Neural cell (in vitro differentiated cells): ENCODE results near the gene TSPOAP1. TPM values are rescaled to one million over a fixed set of nuclear protein-coding genes. Genes with fewer than 3 reads are reported as not detected.

Source experiments
- H2AFZ ChIP-seq: fragments of 200-600, 300-800 bp; sonication (generic), shearing (Covaris generic); 2 replicates; pipeline ENCODE4 v1.6.0; 2014; ENCODE audit warnings: low read depth, mild to moderate bottlenecking, antibody characterized with exemption, low read length, moderate library complexity
- H3F3A ChIP-seq: fragments of 200-600 bp; shearing (Covaris generic); 2 replicates; pipeline ENCODE4 v1.6.1; 2016; ENCODE audit warnings: mild to moderate bottlenecking, moderate library complexity, mixed read lengths, antibody characterized with exemption, low read length; ENCODE audit not compliant: insufficient read depth, poor library complexity, severe bottlenecking
- H3K27ac ChIP-seq: fragments of 200-600, 300-800 bp; sonication (generic), shearing (Covaris generic); 2 replicates; pipeline ENCODE4 v1.5.1; 2014; ENCODE audit warnings: mild to moderate bottlenecking, low read length, moderate library complexity
- H3K27me3 ChIP-seq: fragments of 300-800, 200-600 bp; sonication (generic), shearing (Covaris generic); 2 replicates; pipeline ENCODE4 v1.6.0; 2014; ENCODE audit warnings: mild to moderate bottlenecking, low read depth, low read length, moderate library complexity; ENCODE audit not compliant: insufficient read depth
- H3K36me3 ChIP-seq: fragments of 300-800, 200-600 bp; sonication (generic), shearing (Covaris generic); 2 replicates; pipeline ENCODE4 v1.5.1; 2014; ENCODE audit warnings: mild to moderate bottlenecking, antibody characterized with exemption, low read length, moderate library complexity; ENCODE audit not compliant: insufficient read depth
- H3K4me2 ChIP-seq: fragments of 300-800, 200-600 bp; sonication (generic), shearing (Covaris generic); 2 replicates; pipeline ENCODE4 v1.6.0; 2014; ENCODE audit warnings: mild to moderate bottlenecking, low read length
- H3K4me3 ChIP-seq: fragments of 300-800, 200-600 bp; sonication (generic), shearing (Covaris generic); 2 replicates; pipeline ENCODE4 v1.5.1; 2014; ENCODE audit warnings: mild to moderate bottlenecking, low read length, moderate library complexity
- H3K79me2 ChIP-seq: fragments of 200-600 bp; shearing (Covaris generic); replicated peaks from 2 replicates; pipeline ENCODE4 v1.6.0; 2014; ENCODE audit warnings: mild to moderate bottlenecking, low read length, moderate library complexity; ENCODE audit not compliant: insufficient read depth
- H3K9ac ChIP-seq: fragments of 300-800, 200-600 bp; sonication (generic), shearing (Covaris generic); 2 replicates; pipeline ENCODE4 v1.6.1; 2016; ENCODE audit warnings: mild to moderate bottlenecking, low read length, mixed read lengths
- H3K9me2 ChIP-seq: fragments of 200-600 bp; shearing (Covaris generic); 2 replicates; pipeline ENCODE4 v1.6.1; 2016; ENCODE audit warnings: mild to moderate bottlenecking, low read length, mixed read lengths; ENCODE audit not compliant: insufficient read depth
- H3K9me3 ChIP-seq: fragments of 200-600, 300-800 bp; sonication (generic), shearing (Covaris generic); 2 replicates; pipeline ENCODE4 v1.6.1; 2016; ENCODE audit warnings: mild to moderate bottlenecking, mixed run types, low read length, moderate library complexity, mixed read lengths
- H4K20me1 ChIP-seq: fragments of 200-600 bp; shearing (Covaris generic); 2 replicates; pipeline ENCODE4 v1.6.1; 2016; ENCODE audit warnings: mild to moderate bottlenecking, mixed run types; ENCODE audit not compliant: insufficient read depth
- EP300 ChIP-seq: fragments of 450-650 bp; conservative IDR thresholded peaks from 2 replicates; pipeline ENCODE4 v1.6.1; 2014; ENCODE audit warnings: antibody characterized with exemption, mild to moderate bottlenecking, moderate library complexity; ENCODE audit not compliant: poor library complexity, severe bottlenecking
- EZH2 ChIP-seq: fragments of 200-600, 300-800 bp; shearing (Covaris generic), sonication (generic); IDR thresholded peaks from 2 replicates; pipeline ENCODE4 v1.6.1; 2014; ENCODE audit warnings: antibody characterized with exemption, low read length, borderline replicate concordance, mild to moderate bottlenecking; ENCODE audit not compliant: insufficient read depth, poor library complexity, severe bottlenecking
- MXI1 ChIP-seq: fragments of 450-650 bp; conservative IDR thresholded peaks from 2 replicates; pipeline ENCODE4 v1.6.1; 2014; ENCODE audit warnings: antibody characterized with exemption, mild to moderate bottlenecking; ENCODE audit not compliant: poor library complexity, severe bottlenecking
- POLR2AphosphoS5 ChIP-seq: IDR thresholded peaks from 2 replicates; pipeline ENCODE4 v1.6.1; 2012
- RAD21 ChIP-seq: fragments of 450-650 bp; conservative IDR thresholded peaks from 2 replicates; pipeline ENCODE4 v1.6.1; 2014; ENCODE audit warnings: antibody characterized with exemption, mild to moderate bottlenecking, moderate library complexity
- SMC3 ChIP-seq: fragments of 450-650 bp; conservative IDR thresholded peaks from 2 replicates; pipeline ENCODE4 v1.6.1; 2014; ENCODE audit warnings: antibody characterized with exemption, mild to moderate bottlenecking, moderate library complexity; ENCODE audit not compliant: poor library complexity
- TAF1 ChIP-seq: IDR thresholded peaks from 2 replicates; pipeline ENCODE4 v1.6.1; 2012; ENCODE audit warnings: low read depth
- polyA plus RNA-seq: library from polyadenylated mRNA; depleted of rRNA; stranded (reverse); fragments of >200 nt; gene quantifications from 2 replicates; pipeline ENCODE4 v1.2.3, GENCODE V29; 2014
- TF ChIP-seq, protein P1 (sequence below): IDR thresholded peaks from 2 replicates; pipeline ENCODE4 v1.6.1; 2012; ENCODE audit warnings: borderline replicate concordance
- TF ChIP-seq, protein P2 (sequence below): fragments of 450-650 bp; IDR thresholded peaks from 2 replicates; pipeline ENCODE4 v1.5.1; 2014; ENCODE audit warnings: antibody characterized with exemption, mild to moderate bottlenecking, moderate library complexity; ENCODE audit not compliant: poor library complexity, severe bottlenecking

The TSPOAP1 gene
- polyA plus RNA-seq, 1 donor from 2014 or later, result 103 TPM

- H3F3A ChIP-seq, result no peaks in the 10 kb centered on the region
- H2AFZ ChIP-seq, result no peak overlapping the region
- no peak overlapping the region for H3K9ac ChIP-seq
- H3K27ac ChIP-seq, result no peak overlapping the region
- no peak overlapping the region for H3K4me2 ChIP-seq
- no peaks in the 10 kb centered on the region for H3K27me3 ChIP-seq
- no peaks in the 10 kb centered on the region for H3K36me3 ChIP-seq
- TF ChIP-seq EP300 (no peak), MXI1 (no peak), POLR2AphosphoS5 (no peak), EZH2 (no peak), SMC3 (no peak), TAF1 (no peak), RAD21 (no peak)
- TF ChIP-seq, protein P1, sequence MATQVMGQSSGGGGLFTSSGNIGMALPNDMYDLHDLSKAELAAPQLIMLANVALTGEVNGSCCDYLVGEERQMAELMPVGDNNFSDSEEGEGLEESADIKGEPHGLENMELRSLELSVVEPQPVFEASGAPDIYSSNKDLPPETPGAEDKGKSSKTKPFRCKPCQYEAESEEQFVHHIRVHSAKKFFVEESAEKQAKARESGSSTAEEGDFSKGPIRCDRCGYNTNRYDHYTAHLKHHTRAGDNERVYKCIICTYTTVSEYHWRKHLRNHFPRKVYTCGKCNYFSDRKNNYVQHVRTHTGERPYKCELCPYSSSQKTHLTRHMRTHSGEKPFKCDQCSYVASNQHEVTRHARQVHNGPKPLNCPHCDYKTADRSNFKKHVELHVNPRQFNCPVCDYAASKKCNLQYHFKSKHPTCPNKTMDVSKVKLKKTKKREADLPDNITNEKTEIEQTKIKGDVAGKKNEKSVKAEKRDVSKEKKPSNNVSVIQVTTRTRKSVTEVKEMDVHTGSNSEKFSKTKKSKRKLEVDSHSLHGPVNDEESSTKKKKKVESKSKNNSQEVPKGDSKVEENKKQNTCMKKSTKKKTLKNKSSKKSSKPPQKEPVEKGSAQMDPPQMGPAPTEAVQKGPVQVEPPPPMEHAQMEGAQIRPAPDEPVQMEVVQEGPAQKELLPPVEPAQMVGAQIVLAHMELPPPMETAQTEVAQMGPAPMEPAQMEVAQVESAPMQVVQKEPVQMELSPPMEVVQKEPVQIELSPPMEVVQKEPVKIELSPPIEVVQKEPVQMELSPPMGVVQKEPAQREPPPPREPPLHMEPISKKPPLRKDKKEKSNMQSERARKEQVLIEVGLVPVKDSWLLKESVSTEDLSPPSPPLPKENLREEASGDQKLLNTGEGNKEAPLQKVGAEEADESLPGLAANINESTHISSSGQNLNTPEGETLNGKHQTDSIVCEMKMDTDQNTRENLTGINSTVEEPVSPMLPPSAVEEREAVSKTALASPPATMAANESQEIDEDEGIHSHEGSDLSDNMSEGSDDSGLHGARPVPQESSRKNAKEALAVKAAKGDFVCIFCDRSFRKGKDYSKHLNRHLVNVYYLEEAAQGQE, result no peak
- TF ChIP-seq, protein P2, sequence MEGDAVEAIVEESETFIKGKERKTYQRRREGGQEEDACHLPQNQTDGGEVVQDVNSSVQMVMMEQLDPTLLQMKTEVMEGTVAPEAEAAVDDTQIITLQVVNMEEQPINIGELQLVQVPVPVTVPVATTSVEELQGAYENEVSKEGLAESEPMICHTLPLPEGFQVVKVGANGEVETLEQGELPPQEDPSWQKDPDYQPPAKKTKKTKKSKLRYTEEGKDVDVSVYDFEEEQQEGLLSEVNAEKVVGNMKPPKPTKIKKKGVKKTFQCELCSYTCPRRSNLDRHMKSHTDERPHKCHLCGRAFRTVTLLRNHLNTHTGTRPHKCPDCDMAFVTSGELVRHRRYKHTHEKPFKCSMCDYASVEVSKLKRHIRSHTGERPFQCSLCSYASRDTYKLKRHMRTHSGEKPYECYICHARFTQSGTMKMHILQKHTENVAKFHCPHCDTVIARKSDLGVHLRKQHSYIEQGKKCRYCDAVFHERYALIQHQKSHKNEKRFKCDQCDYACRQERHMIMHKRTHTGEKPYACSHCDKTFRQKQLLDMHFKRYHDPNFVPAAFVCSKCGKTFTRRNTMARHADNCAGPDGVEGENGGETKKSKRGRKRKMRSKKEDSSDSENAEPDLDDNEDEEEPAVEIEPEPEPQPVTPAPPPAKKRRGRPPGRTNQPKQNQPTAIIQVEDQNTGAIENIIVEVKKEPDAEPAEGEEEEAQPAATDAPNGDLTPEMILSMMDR, result no peak
- H3K79me2 ChIP-seq, result no peaks in the 10 kb centered on the region
- no peaks in the 10 kb centered on the region for H3K9me2 ChIP-seq
- H3K4me3 ChIP-seq, result no peak overlapping the region
- H3K9me3 ChIP-seq, result no peaks in the 10 kb centered on the region
- no peaks in the 10 kb centered on the region for H4K20me1 ChIP-seq
Observed at GRCh38 chr17:58307468-58308172, 21.0 kb downstream of the TSPOAP1 start.

- Histone ChIP-seq H3K36me3 (no peaks in the 10 kb centered on the region), H2AFZ (no peak overlapping the region), H3K27ac (no peak overlapping the region), H4K20me1 (no peaks in the 10 kb centered on the region), H3K9me3 (no peaks in the 10 kb centered on the region), H3K9me2 (no peaks in the 10 kb centered on the region), H3K79me2 (no peaks in the 10 kb centered on the region), H3F3A (no peaks in the 10 kb centered on the region), H3K4me3 (no peak overlapping the region), H3K27me3 (no peaks in the 10 kb centered on the region), H3K9ac (no peak overlapping the region), H3K4me2 (no peak overlapping the region)
- TF ChIP-seq RAD21, result no peak
- TF ChIP-seq EZH2, result no peak
- TF ChIP-seq POLR2AphosphoS5, result no peak
- TF ChIP-seq, protein P1, result no peak
- TF ChIP-seq TAF1, result no peak
- no peak for TF ChIP-seq EP300
- TF ChIP-seq MXI1, result no peak
- TF ChIP-seq SMC3, result no peak
- TF ChIP-seq, protein P2, result no peak
Observed at GRCh38 chr17:58306131-58306951, 22.3 kb downstream of the TSPOAP1 start.
